GM19099 (cell line): ENCODE measurements around the gene SERTAD3.

ENCODE experiments used
- POLR2A ChIP-seq: IDR thresholded peaks from 3 replicates; pipeline ENCODE4 v1.6.1; 2011; ENCODE audit warnings: low read depth; ENCODE audit not compliant: insufficient read length; ENCODE audit errors: extremely low read depth

SERTAD3 gene

DNA sequence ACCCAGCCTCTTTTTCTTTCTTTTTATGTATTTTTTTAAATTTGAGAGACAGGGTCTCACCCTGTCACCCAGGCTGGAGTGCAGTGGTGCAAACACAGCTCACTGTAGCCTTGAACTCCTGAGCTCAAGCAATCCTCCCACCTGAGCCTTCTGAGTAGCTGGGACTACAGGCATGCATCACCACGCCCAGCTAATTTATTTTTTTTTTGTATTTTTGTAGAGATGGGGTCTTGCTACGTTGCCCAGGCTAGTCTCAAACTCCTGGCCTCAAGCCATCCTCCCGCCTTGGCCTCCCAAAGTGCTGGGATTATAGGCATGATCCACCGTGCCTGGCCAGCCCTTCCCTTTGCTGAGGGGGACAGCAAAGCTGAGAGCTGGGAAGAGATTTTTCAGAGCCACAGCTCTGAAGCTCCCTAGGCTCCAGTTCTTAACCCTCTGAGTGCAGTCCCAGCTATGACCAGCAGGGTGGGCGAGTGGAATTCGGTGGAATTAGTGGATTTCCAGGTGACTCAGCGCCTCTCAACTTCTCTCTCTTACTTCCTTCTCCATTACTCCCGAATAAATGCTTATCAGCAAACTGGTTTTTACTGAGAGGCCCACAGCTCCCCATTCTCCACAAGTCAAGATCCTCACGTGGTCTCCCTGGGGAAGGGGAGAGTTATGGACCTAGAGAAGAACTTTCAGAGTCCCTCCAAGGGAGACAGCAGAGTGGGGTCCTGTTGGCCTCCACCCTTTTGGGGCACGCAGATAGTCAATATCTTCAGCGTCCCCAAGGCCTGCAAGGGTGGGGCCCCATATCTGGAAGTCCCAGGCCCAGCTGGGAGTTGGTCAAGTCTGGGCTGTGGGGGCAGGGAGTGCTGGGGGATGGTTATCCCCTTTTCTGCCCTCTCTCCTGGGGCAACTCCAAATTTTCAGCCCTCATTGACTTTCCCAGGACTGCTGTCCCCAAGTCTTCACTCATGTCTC lies 20.2 kb upstream of the SERTAD3 start:
- no peak for TF ChIP-seq POLR2A

DNA sequence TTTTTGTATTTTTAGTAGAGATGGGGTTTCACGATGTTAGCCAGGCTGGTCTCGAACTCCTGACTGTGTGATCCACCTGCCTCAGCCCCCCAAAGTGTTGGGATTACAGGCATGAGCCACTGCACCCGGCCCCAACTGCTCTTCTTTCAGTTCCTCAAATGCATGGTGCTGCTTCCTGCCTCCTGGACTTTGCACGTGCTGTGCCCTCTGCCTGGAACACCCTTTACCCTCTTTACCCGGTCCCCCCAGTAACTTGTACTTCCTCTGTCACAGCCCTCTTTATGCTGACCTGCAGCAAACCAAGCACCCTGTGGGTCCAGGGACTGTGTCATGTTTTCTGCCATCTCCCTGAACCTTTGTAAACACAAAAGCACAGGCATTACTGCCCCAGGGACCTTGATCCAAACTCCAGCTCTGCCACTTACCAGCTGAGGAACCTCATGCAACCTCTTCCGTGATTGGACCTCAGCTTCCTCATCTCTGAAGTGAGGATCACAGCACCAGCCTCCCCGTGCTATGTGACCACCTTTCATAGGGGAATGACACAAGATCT lies 17.6 kb upstream of the SERTAD3 start:
- TF ChIP-seq POLR2A, result no peak

DNA sequence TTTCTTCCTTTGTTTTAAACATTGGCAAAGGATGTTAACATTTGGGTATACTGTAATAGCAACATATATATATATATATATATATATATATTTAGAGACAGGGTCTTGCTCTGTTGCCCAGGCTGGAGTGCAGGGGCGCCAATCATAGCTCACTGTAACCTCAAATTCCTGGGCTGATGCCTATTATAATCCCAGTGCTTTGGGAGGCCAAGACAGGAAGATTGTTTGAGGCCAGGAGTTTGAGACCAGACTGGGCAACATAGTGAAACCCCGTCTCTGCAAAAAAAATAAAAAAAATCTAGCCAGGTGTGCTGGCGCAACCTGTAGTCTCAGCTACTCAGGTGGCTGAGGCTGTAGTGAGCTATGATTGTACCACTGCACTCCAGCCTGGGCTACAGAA lies 16.1 kb upstream of the SERTAD3 start:
- no peak for TF ChIP-seq POLR2A

DNA sequence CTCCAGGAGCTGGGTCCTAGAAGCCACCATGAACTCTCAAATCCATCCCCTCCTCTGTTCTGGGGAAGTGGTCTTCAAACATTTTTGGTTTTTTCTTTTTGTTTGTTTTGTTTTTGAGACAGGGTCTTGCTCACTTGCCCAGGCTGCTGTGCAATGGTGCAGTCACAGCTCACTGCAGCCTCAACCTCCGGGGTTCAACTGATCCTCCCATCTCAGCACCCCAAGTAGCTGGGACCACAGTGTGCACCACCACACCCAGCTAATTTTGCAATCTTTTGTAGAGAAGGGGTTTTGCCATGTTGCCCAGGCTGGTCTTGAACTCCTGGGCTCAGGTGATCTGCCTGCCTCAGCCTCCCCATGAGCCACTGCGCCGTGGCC lies 14.5 kb upstream of the SERTAD3 start:
- TF ChIP-seq POLR2A, result no peak

DNA sequence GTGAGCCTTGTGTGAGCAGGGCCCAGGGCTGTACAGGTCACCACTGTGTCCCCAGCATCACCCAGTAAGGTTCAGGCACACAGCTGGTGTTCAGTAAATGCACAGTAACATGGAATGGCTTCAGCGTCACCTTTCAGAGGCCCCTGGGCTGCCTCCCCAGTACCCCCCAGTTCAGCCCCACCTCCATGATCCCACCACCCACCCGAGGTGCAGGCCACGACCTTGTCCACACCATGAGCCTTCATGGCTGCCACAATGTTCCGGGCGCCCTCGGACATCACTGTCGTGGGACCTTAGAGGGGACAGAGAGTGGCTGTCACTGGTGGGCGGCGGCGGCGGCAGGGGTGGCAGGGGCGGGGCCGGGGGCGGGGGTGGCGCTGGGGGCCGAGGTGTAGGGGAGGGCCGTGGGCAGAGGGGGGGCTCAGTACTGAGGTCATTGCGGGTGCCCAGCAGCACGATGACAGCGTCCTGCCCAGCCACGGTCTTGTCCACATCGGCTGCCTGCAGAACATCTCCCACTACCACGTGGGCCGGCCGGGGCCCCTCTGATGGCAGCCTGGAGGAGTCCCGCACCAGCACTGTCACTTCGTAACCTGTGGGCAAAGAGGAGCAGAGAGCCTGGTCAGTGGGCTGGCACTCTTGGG lies 13.9 kb upstream of the SERTAD3 start:
- no peak for TF ChIP-seq POLR2A

DNA sequence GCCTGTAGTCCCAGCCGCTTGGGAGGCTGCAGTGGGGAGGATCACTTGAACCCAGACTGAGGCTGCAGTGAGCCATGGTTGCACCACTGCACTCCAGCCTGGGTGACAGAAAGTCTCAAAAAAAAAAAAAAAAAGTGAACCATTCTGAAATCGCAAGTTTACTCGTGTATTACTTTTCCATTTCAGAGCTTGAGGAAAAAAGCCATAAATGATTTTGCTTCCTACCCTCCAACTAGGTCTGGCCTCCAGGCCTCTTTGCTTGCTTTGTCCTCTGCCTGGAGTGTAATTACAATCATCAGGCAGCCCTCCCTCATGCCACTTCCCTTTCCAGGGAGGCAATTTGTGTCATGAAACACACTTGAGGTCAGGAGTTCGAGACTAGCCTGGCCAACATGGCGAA lies 12.9 kb upstream of the SERTAD3 start:
- TF ChIP-seq POLR2A, result no peak

DNA sequence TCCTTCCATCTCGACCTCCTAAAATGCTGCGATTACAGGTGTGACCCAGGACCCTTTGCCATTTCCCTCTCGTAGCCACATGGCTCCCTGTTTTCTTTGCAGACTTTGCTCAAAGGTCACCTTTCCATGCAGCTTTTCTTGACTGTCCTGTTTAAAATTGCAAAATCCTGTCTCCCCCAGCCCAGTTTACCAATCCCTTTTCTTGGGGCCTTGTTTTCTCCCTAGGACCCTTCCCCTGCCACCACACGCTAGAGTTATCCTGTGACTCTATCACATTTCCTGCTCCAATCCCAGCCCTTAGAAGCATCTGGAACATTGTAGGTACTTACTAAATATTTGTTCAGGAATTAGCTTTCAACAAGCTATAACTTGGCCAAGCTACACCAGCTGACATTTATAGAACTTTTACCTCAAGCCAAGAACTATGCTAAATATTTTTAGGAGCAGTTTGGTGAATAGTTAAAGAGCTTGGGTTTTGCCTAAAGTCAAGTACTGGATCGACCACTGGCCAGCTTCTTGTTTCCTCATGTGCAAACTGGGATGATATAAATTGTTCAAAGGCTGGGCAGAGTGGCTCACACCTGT lies 9.1 kb upstream of the SERTAD3 start:
- no peak for TF ChIP-seq POLR2A

DNA sequence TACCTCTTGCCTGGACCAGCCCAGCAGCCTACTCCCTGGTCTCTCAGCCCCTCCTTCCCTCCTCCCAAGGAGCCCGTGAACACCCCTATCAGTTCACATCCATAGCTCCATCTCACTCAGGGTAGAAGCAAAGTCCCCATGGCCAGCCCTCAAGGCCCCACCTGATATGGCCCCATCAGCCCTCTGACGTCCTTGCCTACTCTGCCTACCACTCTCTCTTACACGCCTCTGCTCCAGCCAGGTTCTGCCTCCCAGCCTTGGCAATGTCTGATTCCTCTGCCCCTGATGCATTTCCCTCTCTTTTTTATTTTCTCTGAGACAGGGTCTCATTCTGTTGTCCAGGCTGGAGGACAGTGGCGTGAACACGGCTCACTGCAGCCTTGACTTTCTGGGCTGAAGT lies 7.9 kb upstream of the SERTAD3 start:
- no peak for TF ChIP-seq POLR2A

DNA sequence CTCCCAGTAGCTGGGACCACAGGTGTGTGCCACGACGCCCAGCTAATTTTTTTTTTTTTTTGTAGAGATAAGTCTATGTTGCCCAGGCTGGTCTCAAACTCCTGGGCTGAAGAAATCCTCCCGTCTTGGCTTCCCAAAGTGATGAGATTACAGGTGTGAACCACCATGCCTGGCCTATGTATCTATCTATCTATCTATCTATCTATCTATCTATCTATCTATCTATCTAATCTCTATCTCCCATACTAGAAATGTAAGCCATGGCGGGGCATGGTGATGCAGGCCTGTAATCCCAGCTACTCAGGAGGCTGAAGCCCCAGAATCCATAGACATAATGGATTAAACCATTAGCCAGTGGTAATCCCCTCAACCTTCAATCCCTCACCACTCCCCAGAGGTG lies 6.5 kb upstream of the SERTAD3 start:
- no peak for TF ChIP-seq POLR2A

DNA sequence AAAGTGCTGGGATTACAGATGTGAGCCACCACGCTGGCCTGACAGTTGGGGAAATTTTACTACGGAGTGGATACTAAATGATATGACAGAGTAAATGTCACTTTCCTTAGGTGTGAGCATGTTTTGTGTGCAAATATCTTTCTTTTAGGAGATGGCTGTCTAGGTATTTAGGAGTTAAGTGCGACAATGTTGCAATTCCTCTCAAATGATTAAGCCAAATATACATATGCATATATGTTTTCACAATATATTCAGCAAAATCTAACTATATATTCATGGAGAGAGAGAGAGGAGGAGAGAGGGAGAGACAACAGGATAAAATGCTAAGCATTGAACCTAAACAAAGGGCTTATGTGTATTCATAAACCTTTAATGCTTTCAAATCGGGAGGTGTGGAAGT lies 5.4 kb upstream of the SERTAD3 start:
- no peak for TF ChIP-seq POLR2A

DNA sequence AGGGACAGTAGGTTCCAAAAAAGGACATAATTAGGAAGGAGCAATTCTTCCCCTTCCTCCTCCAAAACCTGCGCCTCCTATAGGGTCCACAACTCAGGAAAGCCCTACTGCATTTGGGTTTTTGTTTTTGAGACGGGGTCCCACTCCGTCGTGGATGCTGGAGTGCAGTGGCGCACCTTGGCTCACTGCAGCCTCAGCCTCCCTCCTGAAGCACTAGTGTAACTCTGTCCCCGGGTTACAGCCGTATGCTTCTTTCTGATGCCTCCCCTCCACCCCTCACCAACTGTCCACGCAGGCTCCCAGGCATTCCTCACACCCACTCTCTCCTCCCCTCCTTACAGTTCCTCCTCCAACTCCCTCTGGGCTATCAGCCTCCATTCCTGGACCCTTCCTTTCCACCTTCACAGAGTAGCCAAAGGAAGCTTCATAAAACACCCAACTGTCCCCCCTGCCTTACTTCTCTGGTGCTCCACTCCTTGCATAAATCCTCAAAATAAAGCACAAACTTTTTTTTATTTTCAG lies 2.2 kb upstream of the SERTAD3 start:
- no peak for TF ChIP-seq POLR2A

DNA sequence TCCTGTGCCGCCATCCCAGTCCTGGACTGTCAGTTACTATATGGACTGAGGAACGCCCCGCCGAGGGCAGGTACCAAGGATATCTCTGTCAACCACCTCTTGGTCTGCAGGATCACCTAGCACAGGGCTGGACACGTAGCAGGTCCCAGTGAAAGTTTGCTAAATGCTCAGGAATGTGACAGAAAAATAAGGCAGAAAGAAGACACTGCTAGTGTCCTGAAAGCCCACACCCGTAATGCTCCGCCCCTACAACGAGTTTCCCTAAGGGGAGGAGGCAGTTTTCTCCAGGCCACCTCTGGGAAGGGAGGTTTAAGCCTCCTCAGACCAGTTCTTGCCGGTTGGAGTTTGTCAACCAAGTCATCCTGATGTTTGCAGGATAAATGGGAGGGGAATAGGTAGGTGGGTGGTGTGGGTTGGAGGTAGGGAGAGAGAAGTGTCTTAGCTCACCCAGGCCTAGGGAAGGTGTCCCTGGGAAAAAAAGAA lies 1.7 kb upstream of the SERTAD3 start:
- TF ChIP-seq POLR2A, result no peak

DNA sequence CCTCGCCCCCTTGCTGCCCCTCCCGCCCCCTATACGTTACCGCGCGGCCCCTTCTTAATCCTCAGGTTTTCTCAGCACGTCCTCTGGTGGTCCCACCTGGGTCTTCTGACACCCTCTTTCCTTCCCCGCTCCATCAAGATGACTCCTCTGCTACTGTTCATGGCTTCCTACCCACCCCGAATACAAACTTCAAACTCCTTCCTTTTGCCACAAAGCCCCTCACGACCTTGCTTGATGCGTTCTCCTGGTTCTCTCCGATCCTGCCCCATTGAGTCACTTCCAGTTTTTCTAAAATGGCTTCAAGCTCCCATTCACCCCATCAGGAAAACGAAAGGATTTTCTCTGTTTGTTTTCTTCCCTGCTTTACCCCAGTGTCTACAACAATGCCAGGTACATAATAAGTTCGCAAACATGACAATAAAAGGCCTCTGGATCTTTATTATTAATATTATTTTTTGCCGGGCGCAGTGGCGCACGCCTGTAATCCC lies 734 bp upstream of the SERTAD3 start:
- no peak for TF ChIP-seq POLR2A

DNA sequence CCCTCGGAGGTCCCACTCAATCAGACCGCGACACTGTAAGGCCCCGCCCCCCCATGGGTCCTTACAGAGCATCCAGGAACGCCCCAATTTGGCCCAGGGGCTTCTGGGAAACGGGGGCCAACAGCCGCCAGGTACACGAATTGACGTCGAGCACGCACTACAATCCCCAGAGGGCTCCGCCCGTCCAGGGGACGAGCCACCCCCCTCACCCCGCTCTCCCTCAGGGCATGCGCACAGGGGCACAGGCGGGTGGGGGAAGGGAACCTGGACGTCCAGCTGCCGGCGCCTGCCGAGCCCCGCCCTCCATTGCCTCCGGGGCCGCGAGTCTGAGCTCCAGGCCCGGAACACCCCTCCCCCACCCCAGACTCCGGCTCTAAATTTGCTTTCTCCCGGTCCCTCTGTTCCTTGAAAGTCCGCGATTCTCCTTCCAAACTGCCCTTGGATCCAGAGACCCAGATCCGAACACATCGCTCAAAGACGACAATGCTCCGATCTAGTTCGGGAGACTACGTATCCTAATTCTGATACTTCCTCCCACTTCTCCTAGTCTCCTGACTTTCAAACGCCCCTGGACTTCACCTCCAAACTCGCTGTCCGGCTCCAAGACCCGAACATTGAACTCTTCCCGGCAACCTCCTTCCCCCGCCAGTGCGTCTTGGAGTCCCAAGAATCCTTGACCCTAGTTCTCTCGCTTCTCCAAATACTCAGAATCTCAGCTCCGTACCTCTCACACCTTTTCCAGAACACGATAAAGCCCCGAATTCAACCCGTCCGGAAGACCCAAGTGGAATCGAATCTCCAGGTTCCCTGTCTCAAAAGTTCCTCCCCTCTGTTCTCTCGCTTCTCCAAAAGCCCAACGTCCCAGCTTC lies 770 bp downstream of the SERTAD3 start:
- TF ChIP-seq POLR2A, result no peak

DNA sequence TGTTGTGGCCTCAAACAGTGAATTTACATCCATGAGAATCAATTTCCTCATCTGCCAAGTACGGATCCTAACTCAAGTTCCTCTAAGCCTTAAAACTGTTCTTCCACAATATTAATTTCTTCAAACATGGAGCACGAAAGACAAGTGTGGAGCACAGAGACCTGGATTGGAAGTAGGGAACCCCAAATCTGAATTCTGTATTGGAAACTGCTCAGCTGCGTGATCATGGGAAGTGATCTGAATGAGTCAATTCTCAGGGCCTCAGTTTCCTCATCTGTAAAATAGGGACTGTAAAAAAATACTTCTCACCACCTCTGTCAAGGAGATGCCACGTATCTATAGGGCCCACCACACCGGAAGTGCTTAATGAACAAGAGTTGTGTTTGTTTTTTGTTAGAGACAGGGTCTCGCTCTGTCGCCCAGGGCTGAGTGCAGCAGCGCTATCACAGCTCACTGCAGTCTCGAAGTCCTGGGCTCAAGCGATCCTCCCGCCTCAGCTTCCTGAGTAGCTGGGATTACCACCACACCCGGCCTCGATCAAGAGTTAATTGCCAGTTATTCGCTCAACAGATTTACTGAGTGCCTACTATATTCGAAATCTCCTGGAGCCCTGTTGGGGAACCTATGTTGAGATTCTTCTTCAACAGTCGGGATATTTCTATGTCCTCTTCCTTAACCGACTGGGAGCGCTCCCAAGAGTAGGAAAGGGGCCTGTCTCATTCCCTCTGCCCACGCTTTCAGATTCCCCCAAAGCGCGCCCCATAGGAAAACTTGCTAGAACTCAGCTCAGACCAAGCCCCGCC lies 1.6 kb downstream of the SERTAD3 start:
- peak; percentile 44 for TF ChIP-seq POLR2A
